Measurements from ENCODE around the gene PRMT2.
A peak's percentile ranks its signal among the peaks of the same experiment; 100 is the strongest.

PRMT2 gene

GRCh38 chr21:46598581-46599572, 36.6 kb upstream of the PRMT2 start:
- H3K36me3 ChIP-seq (replicated peaks), result no peaks in the 10 kb centered on the region
- no peak for TF ChIP-seq CTCF (IDR thresholded peaks at IDR 0.05; ENCODE audit: low read depth, low read length, missing control alignments)
- no peak overlapping the region for H3K4me3 ChIP-seq (ENCODE audit: low read depth, low read length)
- DNase-seq, result peak; percentile 91
- H3K27me3 ChIP-seq (replicated peaks), result no peaks in the 10 kb centered on the region
- in situ Hi-C loops (cut with HindIII; ENCODE audit: low pct_ligation_motif_present, low sequenced_read_pairs), result no loop called here
- H3K27ac ChIP-seq, result no peak overlapping the region

- no peak for TF ChIP-seq CTCF (IDR thresholded peaks at IDR 0.05; ENCODE audit: low read depth, low read length, missing control alignments)
- no peak for DNase-seq
- Histone ChIP-seq H3K27me3 (replicated peaks) (no peaks in the 10 kb centered on the region), H3K4me3 (ENCODE audit: low read depth, low read length) (no peak overlapping the region), H3K36me3 (replicated peaks) (no peaks in the 10 kb centered on the region), H3K27ac (no peak overlapping the region)
- in situ Hi-C loops (cut with HindIII; ENCODE audit: low pct_ligation_motif_present, low sequenced_read_pairs), result no loop called here
These were observed 35.2 kb upstream of the PRMT2 start for GRCh38 chr21:46600305-46600704.

- in situ Hi-C loops (cut with HindIII; ENCODE audit: low pct_ligation_motif_present, low sequenced_read_pairs), result no loop called here
- TF ChIP-seq CTCF (IDR thresholded peaks at IDR 0.05; ENCODE audit: low read depth, low read length, missing control alignments), result no peak
- H3K4me3 ChIP-seq (ENCODE audit: low read depth, low read length), result no peak overlapping the region
- H3K27ac ChIP-seq, result no peak overlapping the region
- no peaks in the 10 kb centered on the region for H3K36me3 ChIP-seq (replicated peaks)
- no peak for DNase-seq
- H3K27me3 ChIP-seq (replicated peaks), result no peaks in the 10 kb centered on the region
These were observed 34.5 kb upstream of the PRMT2 start for GRCh38 chr21:46600978-46601377.

- no peak for DNase-seq
- H3K27me3 ChIP-seq (replicated peaks), result no peaks in the 10 kb centered on the region
- TF ChIP-seq CTCF (IDR thresholded peaks at IDR 0.05; ENCODE audit: low read depth, low read length, missing control alignments), result no peak
- no peak overlapping the region for H3K27ac ChIP-seq
- H3K36me3 ChIP-seq (replicated peaks), result no peaks in the 10 kb centered on the region
- in situ Hi-C loops (cut with HindIII; ENCODE audit: low pct_ligation_motif_present, low sequenced_read_pairs), result no loop called here
- H3K4me3 ChIP-seq (ENCODE audit: low read depth, low read length), result no peak overlapping the region
These were observed 32.2 kb upstream of the PRMT2 start for GRCh38 chr21:46603228-46603627.

DNA sequence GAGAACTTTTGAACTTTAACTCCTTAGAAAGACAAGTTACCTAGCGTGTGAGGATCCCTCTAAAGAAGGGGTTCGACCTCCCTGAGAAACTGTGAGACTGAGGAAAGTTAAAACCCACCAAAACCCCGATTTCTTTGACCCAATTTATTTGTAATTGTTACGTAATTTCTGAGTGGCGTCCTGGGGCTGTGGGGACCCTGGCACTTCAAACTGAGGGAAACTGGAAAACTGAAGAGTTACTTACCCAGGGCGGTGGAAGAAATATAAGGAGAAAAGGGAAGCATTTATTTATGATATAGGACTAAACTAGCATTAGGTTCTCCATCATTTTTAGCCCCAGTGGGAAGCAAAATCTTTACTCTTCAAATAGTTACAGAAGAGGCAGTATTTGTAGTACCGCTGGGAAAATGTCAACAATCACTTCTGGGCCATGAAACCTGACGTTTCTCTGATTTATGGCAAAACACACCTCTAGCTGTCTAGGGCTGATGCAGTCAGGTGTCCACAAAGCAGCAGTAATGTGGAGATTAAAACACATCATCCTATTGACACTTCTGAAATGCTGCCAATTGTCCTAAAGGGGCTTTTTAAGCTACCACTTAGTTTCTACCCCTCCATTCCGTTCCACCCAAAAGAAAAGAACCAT, 31.0 kb upstream of the PRMT2 start:
- no peak for TF ChIP-seq CTCF (IDR thresholded peaks at IDR 0.05; ENCODE audit: low read depth, low read length, missing control alignments)
- in situ Hi-C loops (cut with HindIII; ENCODE audit: low pct_ligation_motif_present, low sequenced_read_pairs), result no loop called here
- no peaks in the 10 kb centered on the region for H3K36me3 ChIP-seq (replicated peaks)
- H3K4me3 ChIP-seq (ENCODE audit: low read depth, low read length), result no peak overlapping the region
- DNase-seq, result no peak
- H3K27ac ChIP-seq, result no peak overlapping the region
- no peaks in the 10 kb centered on the region for H3K27me3 ChIP-seq (replicated peaks)
